ENCODE measurements around the gene PRICKLE4. TPM values are rescaled to one million over a fixed set of nuclear protein-coding genes. Genes with fewer than 3 reads are reported as not detected.

Gene PRICKLE4
- total RNA-seq, 1 experiment from 2014 or later, result 1.5 TPM

DNA sequence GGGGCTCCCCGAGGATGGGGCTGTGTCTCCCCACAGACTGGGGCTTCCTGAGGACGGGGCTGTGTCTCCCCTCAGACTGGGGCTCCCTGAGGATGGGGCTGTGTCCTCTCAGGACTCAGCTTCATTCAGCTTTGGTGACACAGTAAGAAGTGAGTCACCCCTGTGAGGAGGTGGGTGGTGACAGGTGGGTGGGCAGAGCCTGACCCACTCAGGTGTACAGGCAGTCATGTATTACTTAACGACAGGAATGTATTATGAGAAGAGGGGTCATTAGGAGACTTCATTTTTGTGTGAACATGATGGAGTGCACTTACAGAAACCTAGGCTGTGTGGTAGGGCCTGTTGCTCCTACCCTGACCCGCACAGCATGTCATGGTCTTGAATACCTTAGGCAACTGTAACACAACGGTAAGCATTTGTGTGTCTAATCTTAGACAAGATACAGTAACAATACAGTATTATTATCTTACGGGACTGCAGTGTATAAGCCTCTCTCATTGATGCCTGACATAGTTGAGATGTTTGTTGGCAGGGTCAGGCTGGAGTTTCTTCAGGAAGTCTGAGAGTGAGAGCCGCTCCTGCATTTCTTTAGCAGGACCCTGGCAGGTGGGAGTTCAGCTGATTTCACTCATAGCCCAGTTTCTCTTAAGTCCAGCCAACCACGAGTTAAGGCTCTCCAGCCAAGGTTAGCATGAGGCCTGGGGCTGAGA lies 22.5 kb upstream of the PRICKLE4 start:
- CTCF ChIA-PET, result interaction anchor here (1.5 kb wide), 1 partner anchor 23 kb away, joined by 4 read pairs; the partner anchor contains the start of gene TFEB
- no peaks in the 10 kb centered on the region for H3K9me3 Mint-ChIP-seq
- no peak for DNase-seq (ENCODE audit: low spot score)
- no peak overlapping the region for H3K4me3 Mint-ChIP-seq
- no peaks in the 10 kb centered on the region for H3K36me3 Mint-ChIP-seq
- H3K27ac Mint-ChIP-seq, result no peak overlapping the region
- peaks cover 6% of the 10 kb centered on the region for H3K4me1 Mint-ChIP-seq
- TF ChIP-seq ESRRA (CRISPR knock-in tag; IDR thresholded peaks at IDR 0.05; ENCODE audit: borderline replicate concordance) (no peak), ETV6 (CRISPR knock-in tag; IDR thresholded peaks at IDR 0.05) (no peak), EMX1 (CRISPR knock-in tag; IDR thresholded peaks at IDR 0.05) (no peak), GTF2I (CRISPR knock-in tag; conservative IDR thresholded peaks at IDR 0.05) (no peak), ZNF512 (CRISPR knock-in tag; IDR thresholded peaks at IDR 0.05; ENCODE audit: borderline replicate concordance) (no peak), NR3C1 (CRISPR knock-in tag; conservative IDR thresholded peaks at IDR 0.05; ENCODE audit: low read depth) (no peak), STAT6 (CRISPR knock-in tag; conservative IDR thresholded peaks at IDR 0.05; ENCODE audit: low read depth) (no peak), FOXJ3 (CRISPR knock-in tag; IDR thresholded peaks at IDR 0.05; ENCODE audit: borderline replicate concordance) (no peak), ARID4B (CRISPR knock-in tag; IDR thresholded peaks at IDR 0.05; ENCODE audit: borderline replicate concordance) (no peak), NR2C2 (CRISPR knock-in tag; IDR thresholded peaks at IDR 0.05) (no peak), ZNF219 (CRISPR knock-in tag; IDR thresholded peaks at IDR 0.05; ENCODE audit: borderline replicate concordance) (no peak), ZBTB21 (CRISPR knock-in tag; IDR thresholded peaks at IDR 0.05; ENCODE audit: borderline replicate concordance) (no peak), NR1H2 (CRISPR knock-in tag; IDR thresholded peaks at IDR 0.05) (no peak)
- POLR2A ChIA-PET, result no interaction called here
- no peak for ATAC-seq
- H3K27me3 Mint-ChIP-seq (ENCODE audit: low read depth), result peaks cover 2% of the 10 kb centered on the region; the same call in 1 of the 2 replicates

DNA sequence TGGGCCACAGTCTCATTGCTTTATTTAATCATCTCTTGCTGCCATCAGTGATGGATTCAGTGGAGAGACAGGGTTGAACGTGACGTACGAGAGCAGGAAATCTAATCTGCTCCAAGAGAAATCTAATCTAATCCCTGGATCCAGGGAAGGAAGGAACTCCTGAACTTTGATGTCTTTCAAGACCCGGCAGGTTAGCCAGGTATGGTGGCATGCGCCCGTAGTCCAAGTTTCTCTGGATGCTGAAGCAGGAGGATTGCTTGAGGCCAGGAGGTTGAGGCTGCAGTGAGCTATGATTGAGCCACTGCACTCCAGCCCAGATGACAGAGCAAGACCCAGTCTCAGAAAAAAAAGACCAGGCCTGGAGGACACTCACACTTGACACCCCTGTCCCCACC lies 21.9 kb upstream of the PRICKLE4 start:
- ATAC-seq (no peak), DNase-seq (ENCODE audit: low spot score) (no peak)
- peaks cover 6% of the 10 kb centered on the region for H3K4me1 Mint-ChIP-seq
- H3K27me3 Mint-ChIP-seq (ENCODE audit: low read depth), result no peaks in the 10 kb centered on the region; the same call in 1 of the 2 replicates
- no peaks in the 10 kb centered on the region for H3K36me3 Mint-ChIP-seq
- H3K27ac Mint-ChIP-seq, result no peak overlapping the region
- no peaks in the 10 kb centered on the region for H3K9me3 Mint-ChIP-seq
- ChIA-PET POLR2A (no interaction called here), CTCF (interaction anchor here (0.5 kb wide), 1 partner anchor 93 kb away, joined by 3 read pairs; no protein-coding TSS in a partner anchor)
- no peak overlapping the region for H3K4me3 Mint-ChIP-seq
- TF ChIP-seq IRF2 (CRISPR knock-in tag; IDR thresholded peaks at IDR 0.05; ENCODE audit: borderline replicate concordance, low read depth), result no peak
- TF ChIP-seq ZBTB43 (CRISPR knock-in tag; IDR thresholded peaks at IDR 0.05), result no peak
- no peak for TF ChIP-seq OVOL2 (CRISPR knock-in tag; IDR thresholded peaks at IDR 0.05; ENCODE audit: borderline replicate concordance)
- TF ChIP-seq, protein P1, sequence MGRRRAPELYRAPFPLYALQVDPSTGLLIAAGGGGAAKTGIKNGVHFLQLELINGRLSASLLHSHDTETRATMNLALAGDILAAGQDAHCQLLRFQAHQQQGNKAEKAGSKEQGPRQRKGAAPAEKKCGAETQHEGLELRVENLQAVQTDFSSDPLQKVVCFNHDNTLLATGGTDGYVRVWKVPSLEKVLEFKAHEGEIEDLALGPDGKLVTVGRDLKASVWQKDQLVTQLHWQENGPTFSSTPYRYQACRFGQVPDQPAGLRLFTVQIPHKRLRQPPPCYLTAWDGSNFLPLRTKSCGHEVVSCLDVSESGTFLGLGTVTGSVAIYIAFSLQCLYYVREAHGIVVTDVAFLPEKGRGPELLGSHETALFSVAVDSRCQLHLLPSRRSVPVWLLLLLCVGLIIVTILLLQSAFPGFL (CRISPR knock-in tag; IDR thresholded peaks at IDR 0.05; ENCODE audit: borderline replicate concordance), result no peak
- TF ChIP-seq, protein P2, sequence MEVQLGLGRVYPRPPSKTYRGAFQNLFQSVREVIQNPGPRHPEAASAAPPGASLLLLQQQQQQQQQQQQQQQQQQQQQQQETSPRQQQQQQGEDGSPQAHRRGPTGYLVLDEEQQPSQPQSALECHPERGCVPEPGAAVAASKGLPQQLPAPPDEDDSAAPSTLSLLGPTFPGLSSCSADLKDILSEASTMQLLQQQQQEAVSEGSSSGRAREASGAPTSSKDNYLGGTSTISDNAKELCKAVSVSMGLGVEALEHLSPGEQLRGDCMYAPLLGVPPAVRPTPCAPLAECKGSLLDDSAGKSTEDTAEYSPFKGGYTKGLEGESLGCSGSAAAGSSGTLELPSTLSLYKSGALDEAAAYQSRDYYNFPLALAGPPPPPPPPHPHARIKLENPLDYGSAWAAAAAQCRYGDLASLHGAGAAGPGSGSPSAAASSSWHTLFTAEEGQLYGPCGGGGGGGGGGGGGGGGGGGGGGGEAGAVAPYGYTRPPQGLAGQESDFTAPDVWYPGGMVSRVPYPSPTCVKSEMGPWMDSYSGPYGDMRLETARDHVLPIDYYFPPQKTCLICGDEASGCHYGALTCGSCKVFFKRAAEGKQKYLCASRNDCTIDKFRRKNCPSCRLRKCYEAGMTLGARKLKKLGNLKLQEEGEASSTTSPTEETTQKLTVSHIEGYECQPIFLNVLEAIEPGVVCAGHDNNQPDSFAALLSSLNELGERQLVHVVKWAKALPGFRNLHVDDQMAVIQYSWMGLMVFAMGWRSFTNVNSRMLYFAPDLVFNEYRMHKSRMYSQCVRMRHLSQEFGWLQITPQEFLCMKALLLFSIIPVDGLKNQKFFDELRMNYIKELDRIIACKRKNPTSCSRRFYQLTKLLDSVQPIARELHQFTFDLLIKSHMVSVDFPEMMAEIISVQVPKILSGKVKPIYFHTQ (CRISPR knock-in tag; IDR thresholded peaks at IDR 0.05), result no peak
